HepG2 (cell line): ENCODE data around the gene KCNE5.

Experiments
- CTCF ChIP-seq: sonication (generic); formaldehyde crosslinking; IDR thresholded peaks from 2 replicates; pipeline ENCODE4 v1.5.0; 2020; ENCODE audit warnings: mild to moderate bottlenecking, missing genetic modification reagents, moderate library complexity
- SAP130 ChIP-seq: IDR thresholded peaks from 2 replicates; pipeline ENCODE4 v1.6.1; 2016; ENCODE audit warnings: low read depth
- TCF12 ChIP-seq, 2 experiments: fragments of 450-650 bp in 1 of 2; sonication (generic) in 1 of 2; formaldehyde crosslinking in 1 of 2; IDR thresholded peaks; 2 replicates each; pipeline versions ENCODE4 v1.6.1 to v1.8.0; 2017 to 2022; ENCODE audit warnings: antibody characterized with exemption in 1 of 2, mild to moderate bottlenecking in 1 of 2, missing genetic modification reagents in 1 of 2, moderate library complexity in 1 of 2

GRCh38 chrX:109629310-109629709, 4.3 kb upstream of the KCNE5 start:
- no peak for TF ChIP-seq TCF12 (IDR thresholded peaks at IDR 0.05)
- no peak for TF ChIP-seq TCF12 (CRISPR knock-in tag; IDR thresholded peaks at IDR 0.05)
- no peak for TF ChIP-seq CTCF
- TF ChIP-seq SAP130 (CRISPR knock-in tag), result no peak
